Measurements from ENCODE around the gene CGB3.

The CGB3 gene

DNA sequence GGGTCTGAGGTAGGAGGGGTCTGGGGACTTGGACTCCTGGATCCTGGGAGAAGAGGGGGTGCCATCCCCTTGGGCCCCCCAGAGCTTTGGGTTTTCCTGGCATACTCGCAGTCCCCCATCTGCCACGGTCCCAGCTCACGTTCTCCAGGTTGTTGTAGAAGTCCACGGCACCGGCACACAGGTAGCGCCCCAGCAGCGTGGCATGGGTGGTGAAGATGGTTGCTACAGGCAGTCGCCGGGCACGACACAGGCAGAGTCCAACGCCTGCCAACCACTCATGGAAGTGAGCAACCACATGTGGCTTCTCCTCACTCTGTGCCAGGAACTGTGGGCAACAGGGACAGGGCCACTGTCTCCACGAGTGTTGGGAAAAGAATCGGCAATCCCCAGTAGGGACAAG is 38.4 kb downstream of the CGB3 start:
- DNase-seq: no peak

GRCh38 chr19:48982280-48982679 is 41.9 kb downstream of the CGB3 start:
- no peak for DNase-seq

GRCh38 chr19:48977061-48977460 is 47.1 kb downstream of the CGB3 start:
- no peak for DNase-seq

DNA sequence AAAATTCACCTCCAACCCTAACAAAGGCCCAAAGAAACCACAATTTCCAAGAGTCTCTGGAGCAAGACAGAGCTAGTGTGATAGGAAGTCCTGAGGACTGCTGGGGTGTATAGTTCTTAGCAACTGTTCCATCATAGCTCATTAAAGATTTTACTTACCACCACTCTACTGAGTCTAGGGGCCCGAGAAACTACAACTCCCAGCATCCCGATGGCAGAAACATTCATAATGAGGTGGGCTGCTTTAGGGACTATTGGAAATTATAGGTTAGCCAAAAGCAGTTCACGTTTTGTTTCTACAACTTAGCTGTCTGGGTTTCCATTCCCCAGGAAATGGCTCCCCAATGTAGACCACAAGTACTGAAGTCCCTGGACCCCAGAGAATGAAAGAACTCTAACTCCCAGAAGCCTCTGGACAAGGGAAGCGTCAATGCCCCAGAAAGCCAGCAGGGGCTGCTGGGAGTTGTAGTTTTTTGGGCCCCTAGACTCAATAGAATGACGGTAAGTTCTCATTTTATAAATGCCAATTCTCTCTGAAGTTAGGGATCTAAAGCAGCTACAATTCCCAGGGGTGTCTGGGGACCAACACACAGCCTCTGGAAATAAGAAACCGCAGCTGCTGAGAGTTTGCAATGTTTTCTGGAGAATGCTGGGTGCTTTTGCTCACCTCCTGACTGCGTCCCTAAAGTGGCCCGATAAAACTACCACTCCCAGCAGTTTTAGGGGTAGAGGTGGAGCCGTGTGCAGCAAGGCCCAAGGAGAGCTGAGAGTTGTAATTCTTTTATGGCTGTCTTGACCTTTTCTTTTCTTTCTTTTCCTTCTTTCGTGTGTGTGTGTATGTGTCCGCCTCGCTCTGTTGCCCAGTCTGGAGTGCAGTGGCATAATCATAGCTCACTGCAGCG is 47.9 kb downstream of the CGB3 start:
- DNase-seq: no peak
